Epithelial cell of prostate (primary cell): ENCODE measurements around the gene PLA2G2E.

Experiments
- DNase-seq: peaks from one replicate; pipeline ENCODE4 v3.0.0-alpha.2; 2011; ENCODE audit warnings: low read depth, low spot score
- H3K27ac ChIP-seq: fragments of 450-650 bp; 2 replicates; pipeline ENCODE4 v1.5.1; 2017; ENCODE audit warnings: mild to moderate bottlenecking

Gene PLA2G2E, protein sequence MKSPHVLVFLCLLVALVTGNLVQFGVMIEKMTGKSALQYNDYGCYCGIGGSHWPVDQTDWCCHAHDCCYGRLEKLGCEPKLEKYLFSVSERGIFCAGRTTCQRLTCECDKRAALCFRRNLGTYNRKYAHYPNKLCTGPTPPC

DNA sequence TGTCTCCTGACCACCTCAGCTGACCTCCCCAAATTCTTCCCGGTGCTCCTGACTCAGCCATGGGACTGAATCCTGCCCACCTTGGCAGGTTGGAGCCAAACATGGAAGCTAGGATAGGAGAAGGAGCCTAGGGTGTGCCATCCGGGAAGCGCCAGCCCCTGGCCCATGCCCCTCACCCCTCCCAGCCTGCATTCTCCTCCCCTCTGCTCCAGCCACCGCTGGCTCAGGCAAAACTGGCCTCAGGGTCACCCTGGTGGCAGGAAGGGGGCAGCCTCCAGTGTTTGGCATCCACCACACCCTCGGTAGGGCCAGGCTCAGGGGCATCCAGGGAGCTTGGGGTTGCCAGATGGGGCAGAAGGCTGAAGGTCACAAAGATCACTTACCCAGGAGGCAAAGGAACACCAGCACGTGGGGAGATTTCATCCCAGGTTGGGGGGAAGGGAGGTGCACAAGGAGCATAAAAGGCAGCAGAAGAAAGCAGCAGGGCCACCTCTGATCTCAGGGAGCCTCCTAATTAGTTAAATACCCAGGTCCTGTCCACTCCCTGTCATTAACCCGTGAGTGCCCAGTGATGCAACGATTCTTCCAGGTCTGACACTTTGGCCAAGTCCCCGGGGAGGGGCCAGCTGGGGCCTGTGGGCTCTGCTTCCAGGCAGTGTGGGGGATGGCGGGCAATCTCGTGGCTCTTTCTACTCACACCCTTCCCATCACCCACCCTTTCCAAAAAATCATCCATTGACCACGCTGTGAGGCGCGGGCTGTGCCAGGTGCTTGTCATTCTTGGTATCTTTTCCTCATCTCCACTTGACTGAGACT lies at the start of gene PLA2G2E:
PLA2G2E (minus strand) TSS at position 481 of the 816 bp plus-strand sequence; CDS start at position 423, 58 bp downstream.
- no peak within 1 kb of the TSS for H3K27ac ChIP-seq
- no peak for DNase-seq

GRCh38 chr1:19971664-19972063 lies 48.2 kb upstream of the PLA2G2E start:
- no peak for DNase-seq
- H3K27ac ChIP-seq, result no peak overlapping the region

DNA sequence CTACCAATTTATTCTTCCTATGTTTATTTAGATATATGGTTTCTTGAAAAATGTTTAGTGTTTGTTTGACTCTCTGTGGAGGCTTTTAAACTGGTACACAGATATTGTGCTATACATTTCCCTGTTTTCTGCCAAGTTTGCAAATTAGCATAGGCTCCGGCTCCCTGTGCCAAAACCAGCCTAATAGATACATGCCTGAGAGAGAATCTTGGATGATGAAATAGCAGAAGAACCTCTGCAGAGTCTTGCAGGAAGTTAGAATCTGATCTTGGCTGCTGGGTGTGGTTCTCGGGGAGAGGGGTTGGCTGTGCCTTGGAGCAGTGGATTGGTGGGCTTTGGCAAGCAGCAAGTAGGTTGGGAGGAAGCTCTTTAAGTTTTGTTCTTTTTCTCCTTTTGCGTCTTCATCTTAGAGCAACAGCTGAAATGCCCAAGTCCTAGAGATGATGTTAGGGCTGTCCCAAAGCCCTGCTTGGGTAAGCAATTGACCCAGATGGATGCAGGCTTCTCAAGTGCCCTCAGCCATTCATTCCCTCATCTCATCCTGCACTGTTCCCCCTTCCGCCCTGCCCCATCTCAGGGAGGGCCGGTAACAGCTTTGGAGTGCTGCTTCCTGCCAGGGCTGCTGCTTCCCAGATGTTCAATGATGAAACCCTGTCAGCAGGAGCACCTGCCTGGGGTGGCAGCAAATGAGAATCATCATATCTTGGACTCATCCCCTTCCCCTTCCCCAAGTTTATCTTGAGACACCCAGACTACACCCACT lies 46.7 kb upstream of the PLA2G2E start:
- DNase-seq, result no peak
- H3K27ac ChIP-seq, result no peak overlapping the region

DNA sequence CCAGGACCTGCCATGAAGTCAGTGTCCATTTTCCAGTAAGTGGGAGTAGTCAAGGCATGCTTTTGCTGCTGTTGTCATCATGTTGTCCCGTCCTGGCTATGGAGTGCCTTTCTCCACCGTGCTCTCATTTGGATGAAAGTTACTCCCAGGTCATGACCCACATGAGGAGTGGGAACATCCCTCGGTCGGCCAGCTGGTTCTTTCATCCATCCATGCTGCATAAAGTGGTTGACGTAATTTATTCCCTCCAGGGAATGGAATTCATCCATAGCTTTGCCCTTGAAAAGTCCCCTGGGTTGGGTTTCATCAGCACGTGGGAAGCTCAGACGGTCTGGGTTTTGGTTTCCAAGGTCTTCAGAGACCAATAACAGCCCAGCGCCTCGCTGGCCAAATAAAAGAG lies 44.4 kb upstream of the PLA2G2E start:
- no peak for DNase-seq
- no peak overlapping the region for H3K27ac ChIP-seq

DNA sequence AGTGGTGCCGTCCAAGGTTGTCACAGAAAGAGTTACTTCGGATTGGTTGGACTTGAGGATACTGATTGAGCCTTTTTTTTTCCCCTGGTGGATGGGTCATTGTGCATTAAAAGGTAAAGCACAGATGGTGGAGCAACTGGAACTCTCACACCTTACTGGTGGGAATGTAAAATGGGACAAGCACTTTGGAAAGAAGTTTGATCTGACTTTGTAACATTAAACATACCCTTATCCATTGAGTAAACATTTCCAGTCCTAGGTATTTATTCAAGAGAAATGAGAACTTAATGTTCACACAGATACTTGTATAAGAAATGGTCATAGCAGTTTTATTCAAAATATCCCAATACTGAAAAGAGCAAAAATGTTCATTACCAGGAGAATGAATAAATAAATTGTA lies 41.1 kb upstream of the PLA2G2E start:
- DNase-seq, result no peak
- H3K27ac ChIP-seq, result no peak overlapping the region

- no peak for DNase-seq
- no peak overlapping the region for H3K27ac ChIP-seq
Observed at GRCh38 chr1:19963636-19964035, 40.2 kb upstream of the PLA2G2E start.

DNA sequence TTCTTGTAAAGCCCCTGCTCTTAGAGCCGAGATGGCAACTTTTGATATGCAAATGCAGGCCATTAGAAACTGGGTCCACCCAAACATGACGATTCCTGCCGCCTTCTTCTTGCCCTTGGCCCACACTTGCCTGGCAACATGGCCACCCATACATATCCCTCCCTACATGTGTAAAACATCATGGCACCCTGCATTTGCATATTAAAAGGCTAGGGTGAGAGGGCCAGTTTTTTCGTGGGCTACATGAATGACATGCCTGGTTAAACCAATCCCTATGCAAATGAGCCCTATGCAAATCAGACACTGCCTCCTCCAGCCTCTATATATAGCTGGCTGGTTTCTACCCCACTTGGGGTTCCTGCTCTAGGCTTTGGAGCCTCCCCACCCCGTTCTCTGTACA lies 37.2 kb upstream of the PLA2G2E start:
- no peak overlapping the region for H3K27ac ChIP-seq
- no peak for DNase-seq

DNA sequence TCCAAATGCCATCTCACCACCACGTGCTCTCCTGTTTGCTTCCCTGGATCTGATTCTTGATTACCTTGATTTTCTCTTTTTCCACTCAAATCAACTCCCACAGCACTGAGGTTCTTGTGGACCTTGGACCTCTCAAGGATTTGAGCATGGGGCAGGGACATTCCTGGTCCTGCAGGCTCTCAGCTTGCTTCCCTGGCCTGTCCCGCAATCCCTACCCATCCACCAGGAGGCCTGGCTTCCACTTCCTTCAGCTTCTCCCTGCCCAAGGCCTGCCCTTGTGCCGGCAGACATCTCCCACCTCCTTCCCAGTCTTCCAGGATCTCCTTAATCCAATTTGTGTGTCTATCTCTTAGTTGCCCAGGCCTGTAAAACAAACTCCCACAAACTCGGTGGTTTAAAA lies 34.4 kb upstream of the PLA2G2E start:
- no peak overlapping the region for H3K27ac ChIP-seq
- no peak for DNase-seq

GRCh38 chr1:19955534-19956170 lies 32.2 kb upstream of the PLA2G2E start:
- H3K27ac ChIP-seq, result no peak overlapping the region
- no peak for DNase-seq

- no peak for DNase-seq
- H3K27ac ChIP-seq, result no peak overlapping the region
Observed at GRCh38 chr1:19954059-19954458, 30.6 kb upstream of the PLA2G2E start.

DNA sequence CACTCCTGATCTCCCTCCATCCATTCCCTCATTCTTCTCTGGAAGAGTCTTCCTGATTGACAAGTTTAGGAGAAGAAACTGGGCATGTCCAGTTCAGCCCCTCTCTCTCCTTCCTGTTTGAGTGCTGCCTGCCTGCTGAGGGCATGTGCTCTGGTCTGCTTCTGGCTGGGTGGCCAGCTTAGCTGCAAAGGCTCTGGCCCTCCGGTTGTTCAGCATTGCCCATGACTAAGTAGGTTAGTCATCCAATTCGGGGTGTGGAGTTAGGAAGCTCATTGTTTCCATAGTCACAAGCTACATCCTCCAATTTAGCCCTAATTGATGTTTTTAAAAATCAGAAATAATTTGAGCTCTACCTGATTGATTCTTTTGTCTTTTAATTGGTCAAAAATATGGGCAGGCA lies 25.6 kb upstream of the PLA2G2E start:
- peak overlapping the region; percentile 20 for H3K27ac ChIP-seq
- DNase-seq, result peak; percentile 63

DNA sequence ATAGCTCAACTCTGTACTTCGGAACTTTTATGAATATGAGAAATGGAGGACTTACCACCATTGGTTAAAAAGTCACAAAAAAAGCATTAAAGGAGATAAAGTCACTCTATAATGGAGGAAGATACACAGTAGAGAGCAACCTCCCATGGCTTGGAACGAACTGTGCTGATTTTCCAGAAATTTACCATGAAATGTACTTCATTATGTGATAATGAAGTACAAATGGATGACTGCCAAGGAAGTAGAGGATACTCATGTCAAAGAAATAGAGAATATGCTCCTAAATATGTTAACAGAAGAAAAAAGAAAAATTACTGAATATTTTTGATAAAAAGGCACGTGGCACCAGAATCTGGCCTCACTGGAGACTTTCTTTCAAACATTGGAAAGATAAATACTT lies 23.6 kb upstream of the PLA2G2E start:
- H3K27ac ChIP-seq, result no peak overlapping the region
- no peak for DNase-seq

DNA sequence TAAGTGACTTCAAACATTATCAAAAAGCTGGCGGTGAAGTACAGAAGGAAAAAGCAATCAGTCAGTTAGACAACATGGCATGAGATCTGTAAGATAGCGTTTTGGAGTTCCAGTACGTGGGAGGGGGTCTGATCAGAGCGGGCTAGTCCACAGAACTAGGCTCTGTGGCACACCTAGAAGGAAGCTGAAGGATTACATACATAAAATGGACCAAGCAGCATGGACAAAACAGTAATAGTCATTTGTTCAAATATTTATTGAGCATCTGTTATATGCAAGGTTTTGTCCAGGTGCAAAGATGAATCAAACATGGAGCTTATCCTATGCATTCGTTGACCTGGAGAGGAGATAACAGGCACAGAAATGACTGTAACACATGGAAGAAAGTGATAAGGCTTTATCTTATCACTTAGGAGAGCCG lies 22.9 kb upstream of the PLA2G2E start:
- H3K27ac ChIP-seq, result no peak overlapping the region
- no peak for DNase-seq

DNA sequence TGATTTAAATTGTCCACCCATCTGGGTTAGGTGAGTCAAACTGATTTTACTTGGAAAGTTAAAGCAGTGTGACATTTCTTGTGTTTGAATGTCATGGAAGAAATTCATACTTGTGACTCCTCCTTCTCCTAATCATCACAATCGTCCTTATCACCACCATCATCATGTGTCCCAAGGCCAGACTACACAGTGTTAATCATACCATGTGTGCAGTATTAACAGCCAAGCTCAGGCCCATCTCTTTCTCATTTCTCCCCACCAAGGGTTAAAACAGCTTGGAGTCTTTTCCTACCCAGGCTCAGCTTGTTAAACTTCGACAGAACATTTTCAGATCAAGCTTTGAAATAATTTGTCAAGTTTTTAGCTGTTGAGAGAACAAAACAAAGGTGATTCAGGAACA lies 22.5 kb upstream of the PLA2G2E start:
- DNase-seq, result no peak
- no peak overlapping the region for H3K27ac ChIP-seq

DNA sequence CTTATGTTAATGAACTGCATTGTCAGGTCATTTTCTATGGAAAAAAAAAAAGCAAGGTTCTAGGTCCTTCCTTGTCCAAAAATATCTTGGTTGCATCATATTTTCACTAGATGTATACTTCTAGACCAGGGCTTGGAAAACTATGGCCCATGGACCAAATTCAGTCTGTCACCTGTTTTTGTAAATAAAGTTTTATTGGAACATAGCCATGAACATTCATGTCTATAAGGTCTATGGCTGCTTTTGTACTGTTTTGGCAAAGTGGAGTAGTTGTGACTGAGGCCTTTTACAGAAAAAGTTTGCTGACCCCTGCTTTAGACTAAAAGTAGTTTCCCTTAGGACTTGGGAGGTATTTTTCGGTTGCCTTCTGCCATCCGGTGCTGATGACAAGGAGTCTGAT lies 19.2 kb upstream of the PLA2G2E start:
- H3K27ac ChIP-seq, result no peak overlapping the region
- no peak for DNase-seq

GRCh38 chr1:19942088-19942487 lies 18.7 kb upstream of the PLA2G2E start:
- no peak for DNase-seq
- H3K27ac ChIP-seq, result no peak overlapping the region

DNA sequence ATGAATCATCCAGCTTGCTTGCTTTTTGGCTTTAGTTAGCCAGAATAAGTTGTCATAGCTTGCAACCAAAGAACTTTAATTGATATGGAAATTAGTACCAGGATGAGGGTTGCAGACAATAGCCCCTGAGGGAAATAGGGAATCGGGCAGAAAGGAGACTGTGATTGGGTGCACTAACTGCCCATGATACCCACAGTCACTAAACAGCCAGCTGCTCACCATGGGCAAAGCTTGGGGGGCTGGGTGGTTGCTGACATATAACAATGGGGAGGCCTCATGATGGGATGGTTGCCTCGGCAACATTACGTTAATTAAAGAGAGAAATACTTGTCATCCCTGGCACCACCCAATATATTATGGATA lies 17.8 kb upstream of the PLA2G2E start:
- DNase-seq, result no peak
- no peak overlapping the region for H3K27ac ChIP-seq

DNA sequence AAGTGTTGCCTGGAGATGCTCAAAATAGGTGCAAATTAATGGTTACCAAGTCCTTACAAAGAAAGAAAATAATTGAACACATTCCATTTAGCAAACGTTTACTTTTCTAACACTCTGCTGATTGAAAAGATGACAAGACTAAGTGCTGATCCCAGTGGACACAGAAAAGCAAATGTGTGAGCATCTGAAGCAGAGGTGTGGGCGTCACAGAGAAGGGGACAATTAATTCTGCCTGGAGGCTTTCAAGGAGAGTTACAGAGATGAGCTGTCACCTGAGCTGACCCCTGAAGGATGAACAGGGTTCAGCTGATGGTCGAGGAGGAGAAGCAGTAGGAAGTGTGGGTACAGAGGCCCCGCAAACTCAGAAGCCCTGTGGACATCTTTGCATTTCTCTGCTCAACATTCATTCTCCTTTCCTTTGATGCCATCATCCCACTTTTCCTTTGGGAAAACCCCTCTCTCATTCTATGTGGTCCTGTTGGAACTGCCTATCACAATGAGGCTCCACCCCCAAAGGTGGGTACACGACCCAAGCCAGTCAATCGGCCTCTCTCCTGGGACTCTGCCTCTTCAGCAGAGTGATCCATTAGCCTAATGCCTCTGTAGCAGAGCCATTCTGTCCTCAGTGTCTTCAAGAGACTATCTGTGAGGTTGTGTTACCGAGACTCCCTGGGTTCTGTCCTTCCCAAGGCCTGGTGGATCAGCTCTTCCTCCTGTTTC lies 17.2 kb upstream of the PLA2G2E start:
- H3K27ac ChIP-seq, result no peak overlapping the region
- no peak for DNase-seq

DNA sequence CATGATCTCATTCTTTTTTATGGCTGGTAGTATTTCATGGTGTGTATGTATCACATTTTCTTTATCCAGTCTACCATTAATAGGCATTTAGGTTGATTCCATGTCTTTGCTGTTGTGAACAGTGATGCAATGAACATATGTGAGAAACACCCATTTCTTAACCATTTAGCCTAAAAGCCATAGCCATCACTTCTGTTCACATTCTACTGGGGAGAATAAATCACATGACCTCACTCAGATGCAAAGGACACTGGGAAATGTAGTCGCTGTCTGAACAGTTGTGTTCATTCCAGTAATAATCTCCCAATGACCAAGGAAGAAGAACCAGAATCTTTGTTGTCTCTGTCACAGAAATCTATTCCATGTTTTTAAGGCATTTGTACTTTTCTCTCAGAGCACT lies 15.1 kb upstream of the PLA2G2E start:
- H3K27ac ChIP-seq, result no peak overlapping the region
- DNase-seq, result no peak

- no peak for DNase-seq
Observed at GRCh38 chr1:19936061-19936750, 12.8 kb upstream of the PLA2G2E start.

More at GRCh38 chr1:19936061-19936750, 12.8 kb upstream of the PLA2G2E start:
- no peak overlapping the region for H3K27ac ChIP-seq
